Endothelial cell of umbilical vein (primary cell): ENCODE results near the gene DDAH2. TPM values are rescaled to one million over a fixed set of nuclear protein-coding genes. Genes with fewer than 3 reads are reported as not detected.

ENCODE experiments used
- BruUV-seq: library from RNA; stranded (reverse); fragments of 400-500 nt; replicated peaks from 2 replicates; lab custom pipeline; 2021; lab: Mats Ljungman, UMichigan
- CTCF ChIA-PET: fragments of 300-600, 350-600 bp; sonication (Branson Sonifier 250); formaldehyde crosslinking; loops from one replicate; lab custom pipeline; 2021; ENCODE audit warnings: antibody characterized with exemption, inconsistent platforms; lab: Charles Lee
- POLR2A ChIA-PET: fragments of 300-600, 350-600 bp; sonication (Branson Sonifier 250); formaldehyde crosslinking; loops from one replicate; lab custom pipeline; 2021; ENCODE audit warnings: antibody characterized with exemption, inconsistent platforms; lab: Charles Lee
- DNase-seq: peaks from one replicate; pipeline ENCODE4 v3.0.0-alpha.2; 2011; ENCODE audit warnings: low read depth, low spot score
- FAIRE-seq: peaks from 2 replicates; lab custom pipeline; 2011; peaks lifted over from hg19 to GRCh38; lab: Jason Lieb, UNC
- H2AFZ ChIP-seq: 2 replicates; pipeline ENCODE4 v1.6.0; 2012; ENCODE audit warnings: low read depth, low read length, control low read depth, inconsistent platforms
- H3K27ac ChIP-seq: 2 replicates; pipeline ENCODE4 v1.5.1; 2011; ENCODE audit warnings: low read depth, mild to moderate bottlenecking, control low read depth, low read length, moderate library complexity; ENCODE audit not compliant: insufficient read depth
- H3K27me3 ChIP-seq, 2 experiments: 2 replicates each; pipeline versions ENCODE4 v1.6.0 to v1.6.1; 2011; ENCODE audit warnings: low read length in 2 of 2, mixed read lengths in 1 of 2; ENCODE audit not compliant: control insufficient read depth in 2 of 2, insufficient read depth in 2 of 2
- H3K36me3 ChIP-seq, 2 experiments: 2 replicates in 1 of 2; 3 replicates in 1 of 2; pipeline ENCODE4 v1.5.1; 2011; ENCODE audit warnings: low read length in 2 of 2, mild to moderate bottlenecking in 1 of 2, moderate library complexity in 1 of 2; ENCODE audit not compliant: control insufficient read depth in 2 of 2, insufficient read depth in 2 of 2; ENCODE audit errors: extremely low read depth in 1 of 2
- H3K4me1 ChIP-seq: 3 replicates; pipeline ENCODE4 v1.5.1; 2011; ENCODE audit warnings: mild to moderate bottlenecking, low read length; ENCODE audit not compliant: control insufficient read depth, insufficient read depth; ENCODE audit errors: extremely low read depth
- H3K4me2 ChIP-seq: 2 replicates; pipeline ENCODE4 v1.6.1; 2011; ENCODE audit warnings: low read length, control low read depth, mixed read lengths; ENCODE audit not compliant: insufficient read depth
- H3K4me3 ChIP-seq, 3 experiments: fragments of 200-600 bp in 1 of 3; sonication (generic), shearing (Covaris generic) in 1 of 3; replicated peaks in 1 of 3; 2 replicates each; pipeline ENCODE4 v1.5.1; 2011 to 2016; ENCODE audit warnings: control low read depth in 3 of 3, low read length in 3 of 3, mild to moderate bottlenecking in 2 of 3, inconsistent platforms in 1 of 3, low read depth in 1 of 3, moderate library complexity in 1 of 3; ENCODE audit not compliant: insufficient read depth in 1 of 3
- H3K79me2 ChIP-seq: 2 replicates; pipeline ENCODE4 v1.6.0; 2012; ENCODE audit warnings: low read length, inconsistent platforms; ENCODE audit not compliant: control insufficient read depth, insufficient read depth
- H3K9ac ChIP-seq: replicated peaks from 2 replicates; pipeline ENCODE3; 2011; ENCODE audit warnings: low read length, control low read depth; ENCODE audit not compliant: insufficient read depth; ENCODE audit errors: extremely low read depth
- H3K9me1 ChIP-seq: replicated peaks from 3 replicates; pipeline ENCODE4 v1.6.0; 2011; ENCODE audit warnings: mild to moderate bottlenecking, low read length; ENCODE audit not compliant: control insufficient read depth, insufficient read depth; ENCODE audit errors: extremely low read depth
- H3K9me3 ChIP-seq: replicated peaks from 2 replicates; pipeline ENCODE4 v1.5.1; 2012; ENCODE audit warnings: low read length, inconsistent platforms; ENCODE audit not compliant: control insufficient read depth, insufficient read depth
- H4K20me1 ChIP-seq: replicated peaks from 2 replicates; pipeline ENCODE3; 2011; ENCODE audit warnings: mild to moderate bottlenecking, low read length; ENCODE audit not compliant: control insufficient read depth, insufficient read depth; ENCODE audit errors: extremely low read depth
- FOS ChIP-seq: IDR thresholded peaks from 2 replicates; pipeline ENCODE4 v1.6.1; 2011; ENCODE audit warnings: mild to moderate bottlenecking, low read length, moderate library complexity, borderline replicate concordance; ENCODE audit not compliant: insufficient read depth
- GATA2 ChIP-seq: IDR thresholded peaks from 2 replicates; pipeline ENCODE4 v1.7.0; 2011; ENCODE audit warnings: low read depth, mild to moderate bottlenecking, moderate library complexity, mixed read lengths, low read length; ENCODE audit not compliant: insufficient read length, insufficient read depth
- JUN ChIP-seq: IDR thresholded peaks from 2 replicates; pipeline ENCODE4 v1.6.1; 2011; ENCODE audit warnings: borderline replicate concordance, low read depth; ENCODE audit not compliant: insufficient read length, insufficient read depth
- MAX ChIP-seq: IDR thresholded peaks from 2 replicates; pipeline ENCODE4 v1.6.1; 2011; ENCODE audit not compliant: insufficient read depth, insufficient read length
- MYC ChIP-seq: IDR thresholded peaks from one replicate; pipeline ENCODE4 v1.6.1; 2011; ENCODE audit warnings: mild to moderate bottlenecking, low read depth, low read length
- POLR2A ChIP-seq: IDR thresholded peaks from 2 replicates; pipeline ENCODE4 v1.6.1; 2012; ENCODE audit warnings: low read depth, mild to moderate bottlenecking, control low read depth, low read length
- POLR2AphosphoS5 ChIP-seq: IDR thresholded peaks from 2 replicates; pipeline ENCODE4 v1.6.1; 2012; ENCODE audit warnings: low read depth, mild to moderate bottlenecking, control low read depth, low read length, moderate library complexity; ENCODE audit not compliant: insufficient read depth
- dilution Hi-C: fragments of 300-500 bp; cut with MboI; formaldehyde crosslinking; loops from one replicate; pipeline ENCODE4 v1.15.0; 2019; ENCODE audit warnings: low sequenced_read_pairs; ENCODE audit not compliant: extremely low pct_ligation_motif_present
- intact Hi-C: fragments of 100-400 bp; cut with micrococcal nuclease; formaldehyde crosslinking; loops from one replicate; pipeline ENCODE4 v1.10.0; 2022
- polyA plus RNA-seq, 4 experiments: library from polyadenylated mRNA; depleted of rRNA in 3 of 4; stranded (reverse) in 3 of 4; unstranded in 1 of 4; fragments of >200 nt; gene quantifications; 2 replicates each; pipeline versions ENCODE4 v1.2.1 to v1.2.3, GENCODE V29; 2011 to 2012; ENCODE audit warnings: missing spikeins in 1 of 4
- total RNA-seq: library from RNA; stranded (reverse); gene quantifications from 2 replicates; pipeline ENCODE4 v1.2.3, GENCODE V29; 2021
- TF ChIP-seq, protein P1 (sequence below), 2 donors: IDR thresholded peaks; 1 replicate in 1 of 2; 2 replicates in 1 of 2; pipeline ENCODE4 v1.5.1; 2011; ENCODE audit warnings: low read length in 2 of 2, mild to moderate bottlenecking in 2 of 2, moderate library complexity in 2 of 2, control low read depth in 1 of 2, inconsistent platforms in 1 of 2, low read depth in 1 of 2; ENCODE audit not compliant: insufficient read depth in 1 of 2; ENCODE audit errors: extremely low read depth in 1 of 2

DDAH2 gene
- total and polyA plus RNA-seq, 2 donors (not counting 3 experiments of a cell fraction or from before 2014, with no cell fraction given): 109 to 176 TPM

GRCh38 chr6:31762356-31762755, 33.3 kb upstream of the DDAH2 start, which contains the start of gene SAPCD1:
Gene SAPCD1, plus strand, starts transcription at chr6:31762656. Its CDS starts 399 bp downstream, at chr6:31763055.
- Histone ChIP-seq H2AFZ (no peak within 1 kb of the TSS), H3K36me3 (peaks cover 2% of the 10 kb centered on the region in 2 experiments), H4K20me1 (no peaks in the 10 kb centered on the region), H3K79me2 (no peaks in the 10 kb centered on the region), H3K27ac (peak within 1 kb of the TSS; percentile 2), H3K4me2 (no peak within 1 kb of the TSS), H3K4me3 (no peak within 1 kb of the TSS), H3K9me3 (no peaks in the 10 kb centered on the region), H3K9ac (no peak within 1 kb of the TSS), H3K27me3 (no peaks in the 10 kb centered on the region), H3K4me1 (no peaks in the 10 kb centered on the region), H3K9me1 (no peaks in the 10 kb centered on the region)
- FAIRE-seq (no peak), DNase-seq (no peak)
- CTCF ChIA-PET: no interaction called here
- intact Hi-C loops: no loop called here
- TF ChIP-seq FOS: no peak
- no peak for TF ChIP-seq MYC
- TF ChIP-seq POLR2AphosphoS5: no peak
- TF ChIP-seq, protein P1, sequence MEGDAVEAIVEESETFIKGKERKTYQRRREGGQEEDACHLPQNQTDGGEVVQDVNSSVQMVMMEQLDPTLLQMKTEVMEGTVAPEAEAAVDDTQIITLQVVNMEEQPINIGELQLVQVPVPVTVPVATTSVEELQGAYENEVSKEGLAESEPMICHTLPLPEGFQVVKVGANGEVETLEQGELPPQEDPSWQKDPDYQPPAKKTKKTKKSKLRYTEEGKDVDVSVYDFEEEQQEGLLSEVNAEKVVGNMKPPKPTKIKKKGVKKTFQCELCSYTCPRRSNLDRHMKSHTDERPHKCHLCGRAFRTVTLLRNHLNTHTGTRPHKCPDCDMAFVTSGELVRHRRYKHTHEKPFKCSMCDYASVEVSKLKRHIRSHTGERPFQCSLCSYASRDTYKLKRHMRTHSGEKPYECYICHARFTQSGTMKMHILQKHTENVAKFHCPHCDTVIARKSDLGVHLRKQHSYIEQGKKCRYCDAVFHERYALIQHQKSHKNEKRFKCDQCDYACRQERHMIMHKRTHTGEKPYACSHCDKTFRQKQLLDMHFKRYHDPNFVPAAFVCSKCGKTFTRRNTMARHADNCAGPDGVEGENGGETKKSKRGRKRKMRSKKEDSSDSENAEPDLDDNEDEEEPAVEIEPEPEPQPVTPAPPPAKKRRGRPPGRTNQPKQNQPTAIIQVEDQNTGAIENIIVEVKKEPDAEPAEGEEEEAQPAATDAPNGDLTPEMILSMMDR (IDR thresholded peaks at IDR 0.05; ENCODE audit: extremely low read depth in 1 of 2, insufficient read depth in 1 of 2, low read depth in 1 of 2, low read length in 2 of 2): no peak
- no peak for TF ChIP-seq POLR2A
- BruUV-seq: TSS peak; percentile 12
- dilution Hi-C loops: no loop called here
- POLR2A ChIA-PET: no interaction called here

DNA sequence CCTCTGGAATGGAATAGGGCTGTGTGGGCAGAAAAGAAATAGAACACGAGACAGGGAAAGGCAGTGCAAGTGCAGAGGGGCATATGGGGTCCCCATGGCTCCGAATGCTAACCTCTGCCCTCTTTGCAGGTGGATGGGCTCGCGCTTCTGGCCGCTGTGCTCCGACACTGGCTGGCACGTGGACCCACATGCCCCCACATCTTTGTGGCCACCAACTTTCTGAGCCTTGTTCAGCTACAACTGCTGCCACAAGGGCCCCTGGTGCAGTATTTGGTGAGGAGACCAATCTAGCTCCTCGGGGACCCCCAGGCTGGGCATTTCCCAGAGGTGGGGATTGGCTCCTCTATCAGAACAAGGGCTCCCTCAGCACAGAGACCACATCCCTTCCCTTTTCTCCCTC, 32.2 kb upstream of the DDAH2 start:
- Histone ChIP-seq H3K4me3 (no peak overlapping the region), H3K9me1 (no peaks in the 10 kb centered on the region), H4K20me1 (no peaks in the 10 kb centered on the region), H3K9ac (no peak overlapping the region), H3K9me3 (no peaks in the 10 kb centered on the region), H3K27me3 (no peaks in the 10 kb centered on the region), H3K79me2 (no peaks in the 10 kb centered on the region), H3K36me3 (peaks cover 2% of the 10 kb centered on the region in 2 experiments), H3K4me1 (no peaks in the 10 kb centered on the region), H2AFZ (no peak overlapping the region), H3K27ac (no peak overlapping the region), H3K4me2 (no peak overlapping the region)
- BruUV-seq: no TSS peak
- dilution Hi-C loops (no loop called here), intact Hi-C loops (no loop called here)
- CTCF ChIA-PET: interaction anchor here (1.0 kb wide), 1 partner anchor 9 kb away, joined by 3 read pairs; no protein-coding TSS in a partner anchor
- TF ChIP-seq, protein P1 (IDR thresholded peaks at IDR 0.05; ENCODE audit: extremely low read depth in 1 of 2, insufficient read depth in 1 of 2, low read depth in 1 of 2, low read length in 2 of 2): no peak
- TF ChIP-seq JUN: no peak
- no peak for TF ChIP-seq FOS
- no peak for TF ChIP-seq MYC
- no peak for TF ChIP-seq MAX
- TF ChIP-seq POLR2A: no peak
- no peak for TF ChIP-seq GATA2
- TF ChIP-seq POLR2AphosphoS5: no peak
- POLR2A ChIA-PET: no interaction called here
- FAIRE-seq: no peak
- DNase-seq: no peak
